ENCODE data around the gene ADM5. TPM values are rescaled to one million over a fixed set of nuclear protein-coding genes. Genes with fewer than 3 reads are reported as not detected.

Gene ADM5
- polyA plus RNA-seq, 3 donors, result 1.2 TPM; not detected in 2

- H3K9me3 ChIP-seq (replicated peaks in 1 of 2; ENCODE audit: control insufficient read depth in 1 of 2, insufficient read depth in 1 of 2, low read length in 2 of 2), result no peaks in the 10 kb centered on the region
- Mint-ChIP-seq H3K4me3 (no peak overlapping the region), H3K27ac (peak overlapping the region in 1 of 7 donors; percentile 11), H3K4me1 (peaks cover 7% of the 10 kb centered on the region), H3K36me3 (no peaks in the 10 kb centered on the region), H3K27me3 (ENCODE audit: low read depth in 3 of 3) (peaks cover 4 to 11% (median 4%) of the 10 kb centered on the region in 3 donors), H3K9me3 (peaks cover 0 to 7% (median 2%) of the 10 kb centered on the region in 7 donors)
- no peak overlapping the region for H3K4me3 ChIP-seq (replicated peaks in 1 of 3; ENCODE audit: low read depth in 2 of 3, low read length in 3 of 3)
- no peak for TF ChIP-seq CTCF (IDR thresholded peaks at IDR 0.05)
- no peaks in the 10 kb centered on the region for H4K20me1 ChIP-seq (ENCODE audit: insufficient read depth, low read length)
- H3K9ac ChIP-seq (ENCODE audit: insufficient read depth, low read length, poor library complexity, severe bottlenecking), result no peak overlapping the region
- no peak overlapping the region for H3K27ac ChIP-seq (ENCODE audit: low read depth in 1 of 2, low read length in 2 of 2)
- no peak for DNase-seq
- no peaks in the 10 kb centered on the region for H3K79me2 ChIP-seq (ENCODE audit: insufficient read depth, low read length)
- WGBS (ENCODE audit: insufficient coverage), result 97% methylated on average over 20 of the region's 23 CpGs
- H3K27me3 ChIP-seq (ENCODE audit: control insufficient read depth in 2 of 2, insufficient read depth in 2 of 2, low read length in 2 of 2), result no peaks in the 10 kb centered on the region
- intact Hi-C loops (cut with micrococcal nuclease), result no loop called here
- no peak overlapping the region for H3K4me2 ChIP-seq (replicated peaks; ENCODE audit: extremely low read depth, low read length, poor library complexity, severe bottlenecking)
- no peak overlapping the region for H2AFZ ChIP-seq (ENCODE audit: insufficient read depth, low read depth, low read length, poor library complexity, severe bottlenecking)
- H3K4me1 ChIP-seq (ENCODE audit: control insufficient read depth in 1 of 2, insufficient read depth in 2 of 2, low read length in 2 of 2), result peaks cover 0 to 2% of the 10 kb centered on the region in 2 donors
- H3K36me3 ChIP-seq (replicated peaks in 1 of 2; ENCODE audit: control insufficient read depth in 1 of 2, insufficient read depth in 2 of 2, low read length in 2 of 2), result no peaks in the 10 kb centered on the region
These were observed 38.0 kb downstream of the ADM5 start for GRCh38 chr19:49727217-49728030.

GRCh38 chr19:49730166-49730565 lies 40.8 kb downstream of the ADM5 start:
- H3K27ac Mint-ChIP-seq, result no peak overlapping the region
- intact Hi-C loops (cut with micrococcal nuclease), result no loop called here

More at GRCh38 chr19:49730166-49730565, 40.8 kb downstream of the ADM5 start:
- TF ChIP-seq CTCF (IDR thresholded peaks at IDR 0.05), result no peak
- no peak overlapping the region for H3K4me2 ChIP-seq (replicated peaks; ENCODE audit: extremely low read depth, low read length, poor library complexity, severe bottlenecking)
- H3K79me2 ChIP-seq (ENCODE audit: insufficient read depth, low read length), result no peaks in the 10 kb centered on the region
- Mint-ChIP-seq H3K4me3 (no peak overlapping the region), H3K27me3 (ENCODE audit: low read depth in 3 of 3) (peaks cover 1 to 13% (median 4%) of the 10 kb centered on the region in 3 donors), H3K9me3 (peaks cover 0 to 7% (median 2%) of the 10 kb centered on the region in 7 donors), H3K36me3 (no peaks in the 10 kb centered on the region), H3K4me1 (peaks cover 5% of the 10 kb centered on the region)
- no peak overlapping the region for H3K9ac ChIP-seq (ENCODE audit: insufficient read depth, low read length, poor library complexity, severe bottlenecking)
- no peaks in the 10 kb centered on the region for H3K27me3 ChIP-seq (ENCODE audit: control insufficient read depth in 2 of 2, insufficient read depth in 2 of 2, low read length in 2 of 2)
- DNase-seq, result no peak
- no peak overlapping the region for H3K4me3 ChIP-seq (replicated peaks in 1 of 3; ENCODE audit: low read depth in 2 of 3, low read length in 3 of 3)
- H3K27ac ChIP-seq (ENCODE audit: low read depth in 1 of 2, low read length in 2 of 2), result no peak overlapping the region
- no peaks in the 10 kb centered on the region for H3K9me3 ChIP-seq (replicated peaks in 1 of 2; ENCODE audit: control insufficient read depth in 1 of 2, insufficient read depth in 1 of 2, low read length in 2 of 2)
- H3K4me1 ChIP-seq (ENCODE audit: control insufficient read depth in 1 of 2, insufficient read depth in 2 of 2, low read length in 2 of 2), result peaks cover 0 to 2% of the 10 kb centered on the region in 2 donors
- no peak overlapping the region for H2AFZ ChIP-seq (ENCODE audit: insufficient read depth, low read depth, low read length, poor library complexity, severe bottlenecking)
- H4K20me1 ChIP-seq (ENCODE audit: insufficient read depth, low read length), result no peaks in the 10 kb centered on the region
- WGBS (ENCODE audit: insufficient coverage), result 4% methylated on average over 4 of the region's 5 CpGs
- no peaks in the 10 kb centered on the region for H3K36me3 ChIP-seq (replicated peaks in 1 of 2; ENCODE audit: control insufficient read depth in 1 of 2, insufficient read depth in 2 of 2, low read length in 2 of 2)

Measured in CD14-positive monocyte (primary cell).